Endothelial cell of umbilical vein (primary cell): ENCODE results near the gene SLC5A11. TPM values are rescaled to one million over a fixed set of nuclear protein-coding genes. Genes with fewer than 3 reads are reported as not detected.
"Not testable (repeated sequence)": the region's sequence is repeated elsewhere in the genome, so short reads cannot be mapped to it uniquely, and the experiment has no call there.

Experiments used
- BruUV-seq: library from RNA; stranded (reverse); fragments of 400-500 nt; replicated peaks from 2 replicates; lab custom pipeline; 2021; lab: Mats Ljungman, UMichigan
- CTCF ChIA-PET: fragments of 300-600, 350-600 bp; sonication (Branson Sonifier 250); formaldehyde crosslinking; loops from one replicate; lab custom pipeline; 2021; ENCODE audit warnings: antibody characterized with exemption, inconsistent platforms; lab: Charles Lee
- POLR2A ChIA-PET: fragments of 300-600, 350-600 bp; sonication (Branson Sonifier 250); formaldehyde crosslinking; loops from one replicate; lab custom pipeline; 2021; ENCODE audit warnings: antibody characterized with exemption, inconsistent platforms; lab: Charles Lee
- DNase-seq: peaks from one replicate; pipeline ENCODE4 v3.0.0-alpha.2; 2011; ENCODE audit warnings: low read depth, low spot score
- FAIRE-seq: peaks from 2 replicates; lab custom pipeline; 2011; peaks lifted over from hg19 to GRCh38; lab: Jason Lieb, UNC
- H2AFZ ChIP-seq: 2 replicates; pipeline ENCODE4 v1.6.0; 2012; ENCODE audit warnings: low read depth, low read length, control low read depth, inconsistent platforms
- H3K27ac ChIP-seq: 2 replicates; pipeline ENCODE4 v1.5.1; 2011; ENCODE audit warnings: low read depth, mild to moderate bottlenecking, control low read depth, low read length, moderate library complexity; ENCODE audit not compliant: insufficient read depth
- H3K27me3 ChIP-seq, 2 experiments: 2 replicates each; pipeline versions ENCODE4 v1.6.0 to v1.6.1; 2011; ENCODE audit warnings: low read length in 2 of 2, mixed read lengths in 1 of 2; ENCODE audit not compliant: control insufficient read depth in 2 of 2, insufficient read depth in 2 of 2
- H3K36me3 ChIP-seq, 2 experiments: 2 replicates in 1 of 2; 3 replicates in 1 of 2; pipeline ENCODE4 v1.5.1; 2011; ENCODE audit warnings: low read length in 2 of 2, mild to moderate bottlenecking in 1 of 2, moderate library complexity in 1 of 2; ENCODE audit not compliant: control insufficient read depth in 2 of 2, insufficient read depth in 2 of 2; ENCODE audit errors: extremely low read depth in 1 of 2
- H3K4me1 ChIP-seq: 3 replicates; pipeline ENCODE4 v1.5.1; 2011; ENCODE audit warnings: mild to moderate bottlenecking, low read length; ENCODE audit not compliant: control insufficient read depth, insufficient read depth; ENCODE audit errors: extremely low read depth
- H3K4me2 ChIP-seq: 2 replicates; pipeline ENCODE4 v1.6.1; 2011; ENCODE audit warnings: low read length, control low read depth, mixed read lengths; ENCODE audit not compliant: insufficient read depth
- H3K4me3 ChIP-seq, 3 experiments: fragments of 200-600 bp in 1 of 3; sonication (generic), shearing (Covaris generic) in 1 of 3; replicated peaks in 1 of 3; 2 replicates each; pipeline ENCODE4 v1.5.1; 2011 to 2016; ENCODE audit warnings: control low read depth in 3 of 3, low read length in 3 of 3, mild to moderate bottlenecking in 2 of 3, inconsistent platforms in 1 of 3, low read depth in 1 of 3, moderate library complexity in 1 of 3; ENCODE audit not compliant: insufficient read depth in 1 of 3
- H3K79me2 ChIP-seq: 2 replicates; pipeline ENCODE4 v1.6.0; 2012; ENCODE audit warnings: low read length, inconsistent platforms; ENCODE audit not compliant: control insufficient read depth, insufficient read depth
- H3K9ac ChIP-seq: replicated peaks from 2 replicates; pipeline ENCODE3; 2011; ENCODE audit warnings: low read length, control low read depth; ENCODE audit not compliant: insufficient read depth; ENCODE audit errors: extremely low read depth
- H3K9me1 ChIP-seq: replicated peaks from 3 replicates; pipeline ENCODE4 v1.6.0; 2011; ENCODE audit warnings: mild to moderate bottlenecking, low read length; ENCODE audit not compliant: control insufficient read depth, insufficient read depth; ENCODE audit errors: extremely low read depth
- H3K9me3 ChIP-seq: replicated peaks from 2 replicates; pipeline ENCODE4 v1.5.1; 2012; ENCODE audit warnings: low read length, inconsistent platforms; ENCODE audit not compliant: control insufficient read depth, insufficient read depth
- H4K20me1 ChIP-seq: replicated peaks from 2 replicates; pipeline ENCODE3; 2011; ENCODE audit warnings: mild to moderate bottlenecking, low read length; ENCODE audit not compliant: control insufficient read depth, insufficient read depth; ENCODE audit errors: extremely low read depth
- CTCF ChIP-seq, 2 donors: IDR thresholded peaks; 1 replicate in 1 of 2; 2 replicates in 1 of 2; pipeline ENCODE4 v1.5.1; 2011; ENCODE audit warnings: low read length in 2 of 2, mild to moderate bottlenecking in 2 of 2, moderate library complexity in 2 of 2, control low read depth in 1 of 2, inconsistent platforms in 1 of 2, low read depth in 1 of 2; ENCODE audit not compliant: insufficient read depth in 1 of 2; ENCODE audit errors: extremely low read depth in 1 of 2
- JUN ChIP-seq: IDR thresholded peaks from 2 replicates; pipeline ENCODE4 v1.6.1; 2011; ENCODE audit warnings: borderline replicate concordance, low read depth; ENCODE audit not compliant: insufficient read length, insufficient read depth
- POLR2A ChIP-seq: IDR thresholded peaks from 2 replicates; pipeline ENCODE4 v1.6.1; 2012; ENCODE audit warnings: low read depth, mild to moderate bottlenecking, control low read depth, low read length
- POLR2AphosphoS5 ChIP-seq: IDR thresholded peaks from 2 replicates; pipeline ENCODE4 v1.6.1; 2012; ENCODE audit warnings: low read depth, mild to moderate bottlenecking, control low read depth, low read length, moderate library complexity; ENCODE audit not compliant: insufficient read depth
- dilution Hi-C: fragments of 300-500 bp; cut with MboI; formaldehyde crosslinking; loops from one replicate; pipeline ENCODE4 v1.15.0; 2019; ENCODE audit warnings: low sequenced_read_pairs; ENCODE audit not compliant: extremely low pct_ligation_motif_present
- intact Hi-C: fragments of 100-400 bp; cut with micrococcal nuclease; formaldehyde crosslinking; loops from one replicate; pipeline ENCODE4 v1.10.0; 2022
- polyA plus RNA-seq, 4 experiments: library from polyadenylated mRNA; depleted of rRNA in 3 of 4; stranded (reverse) in 3 of 4; unstranded in 1 of 4; fragments of >200 nt; gene quantifications; 2 replicates each; pipeline versions ENCODE4 v1.2.1 to v1.2.3, GENCODE V29; 2011 to 2012; ENCODE audit warnings: missing spikeins in 1 of 4
- total RNA-seq: library from RNA; stranded (reverse); gene quantifications from 2 replicates; pipeline ENCODE4 v1.2.3, GENCODE V29; 2021

SLC5A11 gene
- total and polyA plus RNA-seq, 2 donors (not counting 3 experiments of a cell fraction or from before 2014, with no cell fraction given) = 0.12 TPM; not detected in 1

- no peaks in the 10 kb centered on the region for H3K9me3 ChIP-seq
- no peak overlapping the region for H3K4me2 ChIP-seq
- no peak overlapping the region for H2AFZ ChIP-seq
- POLR2A ChIA-PET = no interaction called here
- no peak overlapping the region for H3K4me3 ChIP-seq
- no peak overlapping the region for H3K27ac ChIP-seq
- H3K27me3 ChIP-seq = no peaks in the 10 kb centered on the region
- TF ChIP-seq JUN (peak; percentile 51), POLR2A (no peak), CTCF (IDR thresholded peaks at IDR 0.05; ENCODE audit: extremely low read depth in 1 of 2, insufficient read depth in 1 of 2, low read depth in 1 of 2, low read length in 2 of 2) (no peak), POLR2AphosphoS5 (no peak)
- intact Hi-C loops = no loop called here
- no peaks in the 10 kb centered on the region for H3K79me2 ChIP-seq
- H3K9ac ChIP-seq = no peak overlapping the region
- FAIRE-seq = no peak
- BruUV-seq = no TSS peak
- H3K9me1 ChIP-seq = no peaks in the 10 kb centered on the region
- H4K20me1 ChIP-seq = no peaks in the 10 kb centered on the region
- dilution Hi-C loops = no loop called here
- no peak for DNase-seq
- CTCF ChIA-PET = interaction anchor here (1.5 kb wide), 1 partner anchor 10 kb away, joined by 4 read pairs; no protein-coding TSS in a partner anchor
- peaks cover 20% of the 10 kb centered on the region for H3K4me1 ChIP-seq
- no peaks in the 10 kb centered on the region for H3K36me3 ChIP-seq
Measured at GRCh38 chr16:24844101-24845030, 1.4 kb upstream of the SLC5A11 start.

- H3K27ac ChIP-seq, BruUV-seq, H3K4me2 ChIP-seq, H3K9me1 ChIP-seq, H3K79me2 ChIP-seq, dilution Hi-C loops, POLR2A ChIA-PET, FAIRE-seq, H3K4me3 ChIP-seq, H4K20me1 ChIP-seq, H3K27me3 ChIP-seq, H2AFZ ChIP-seq, H3K9me3 ChIP-seq, H3K36me3 ChIP-seq, H3K9ac ChIP-seq, intact Hi-C loops, DNase-seq: not testable (repeated sequence)
- peaks cover 18% of the 10 kb centered on the region for H3K4me1 ChIP-seq
- CTCF ChIA-PET = interaction anchor here (1.5 kb wide), 1 partner anchor 10 kb away, joined by 4 read pairs; no protein-coding TSS in a partner anchor
Measured at GRCh38 chr16:24845031-24845365, 765 bp upstream of the SLC5A11 start.
